ENCODE data around the gene TRIM13.

TRIM13 gene

DNA sequence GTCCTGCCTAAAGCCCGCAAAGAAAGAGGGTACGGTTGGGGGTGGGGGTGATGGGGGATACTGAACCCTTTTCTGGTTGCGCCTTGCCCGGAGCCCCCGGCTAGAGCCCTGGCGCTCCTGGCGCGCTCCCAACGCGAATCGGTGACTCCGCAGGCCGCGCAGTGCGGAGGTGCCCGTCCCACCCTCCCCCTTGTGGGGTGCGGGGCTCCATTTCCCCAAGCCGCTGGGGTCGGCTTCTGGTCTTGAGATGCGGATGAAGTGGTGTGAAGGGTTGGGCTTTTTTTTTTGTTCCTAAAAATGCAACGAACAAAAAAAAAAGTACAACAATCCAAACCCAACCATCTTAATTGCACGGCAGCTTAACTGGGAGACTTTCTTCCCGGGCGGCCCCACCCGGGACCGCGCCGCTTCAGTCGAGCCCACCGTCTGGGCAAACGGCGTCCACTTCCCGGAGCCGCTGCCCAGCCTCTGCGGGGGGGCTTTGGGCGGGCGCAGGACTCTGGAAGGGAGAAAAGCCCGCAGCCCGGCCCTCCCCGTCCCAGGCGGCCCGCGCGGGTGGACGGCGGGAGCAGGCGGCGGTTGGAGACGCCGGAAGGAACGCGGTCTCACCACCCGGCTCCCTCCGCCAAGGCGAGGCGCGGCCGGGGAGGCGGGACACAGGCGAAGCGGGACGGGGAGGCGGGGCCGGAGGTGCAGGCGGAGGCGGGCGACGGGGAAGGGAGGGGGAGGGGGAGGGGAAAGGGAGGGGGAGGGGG, 504 bp upstream of the TRIM13 start:
- no peak for DNase-seq (ENCODE audit: low read depth, low spot score)
- CTCF ChIA-PET = interaction anchor here (0.8 to 4.8 kb wide), 14 partner anchors 10 to 1071 kb away, joined by 3 to 38 read pairs (median 5); partner anchors contain the start of gene KCNRG
- TF ChIP-seq CTCF (IDR thresholded peaks at IDR 0.05; ENCODE audit: insufficient read depth, low read length, missing control alignments) = no peak
- peak overlapping the region; percentile 63 for H3K4me3 ChIP-seq (ENCODE audit: low read depth, low read length)
- POLR2A ChIA-PET = interaction anchor here (0.6 to 2.1 kb wide), 6 partner anchors 18 to 803 kb away, joined by 3 to 9 read pairs (median 4); partner anchors contain the start of gene SPRYD7

- POLR2A ChIA-PET = interaction anchor here (0.6 to 2.1 kb wide), 6 partner anchors 19 to 914 kb away, joined by 3 to 9 read pairs (median 3); no protein-coding TSS in a partner anchor
- CTCF ChIA-PET = interaction anchor here (0.6 to 4.8 kb wide), 36 partner anchors 8 to 914 kb away, joined by 3 to 38 read pairs (median 4); partner anchors contain the start of genes KCNRG, KPNA3 and SPRYD7
- TF ChIP-seq CTCF (IDR thresholded peaks at IDR 0.05; ENCODE audit: insufficient read depth, low read length, missing control alignments) = no peak
- no peak for DNase-seq (ENCODE audit: low read depth, low spot score)
- H3K4me3 ChIP-seq (ENCODE audit: low read depth, low read length) = peak overlapping the region; percentile 79
These were observed 1.1 kb downstream of the TRIM13 start for GRCh38 chr13:49997955-49998354.

GRCh38 chr13:49998714-49999624, 2.1 kb downstream of the TRIM13 start:
- TF ChIP-seq CTCF (IDR thresholded peaks at IDR 0.05; ENCODE audit: insufficient read depth, low read length, missing control alignments) = no peak
- H3K4me3 ChIP-seq (ENCODE audit: low read depth, low read length) = peak overlapping the region; percentile 12
- ChIA-PET CTCF (interaction anchor here (0.7 to 4.8 kb wide), 8 partner anchors 7 to 86 kb away, joined by 3 to 38 read pairs (median 13); partner anchors contain the start of gene KCNRG), POLR2A (no interaction called here)
- DNase-seq (ENCODE audit: low read depth, low spot score) = no peak

- H3K4me3 ChIP-seq (ENCODE audit: low read depth, low read length) = no peak overlapping the region
- no peak for TF ChIP-seq CTCF (IDR thresholded peaks at IDR 0.05; ENCODE audit: insufficient read depth, low read length, missing control alignments)
- POLR2A ChIA-PET = no interaction called here
- no peak for DNase-seq (ENCODE audit: low read depth, low spot score)
- CTCF ChIA-PET = interaction anchor here (4.8 kb wide), 1 partner anchor 11 kb away, joined by 38 read pairs; the partner anchor contains the start of gene KCNRG
These were observed 4.4 kb downstream of the TRIM13 start for GRCh38 chr13:50001287-50001686.

GRCh38 chr13:50006426-50007135, 9.7 kb downstream of the TRIM13 start:
- no peak for DNase-seq (ENCODE audit: low read depth, low spot score)
- ChIA-PET POLR2A (no interaction called here), CTCF (interaction anchor here (2.7 kb wide), 1 partner anchor 9 kb away, joined by 16 read pairs; the partner anchor contains the start of gene TRIM13)
- H3K4me3 ChIP-seq (ENCODE audit: low read depth, low read length) = no peak overlapping the region
- no peak for TF ChIP-seq CTCF (IDR thresholded peaks at IDR 0.05; ENCODE audit: insufficient read depth, low read length, missing control alignments)
